MCF 10A (cell line): ENCODE measurements around the gene TRPV6. TPM values are rescaled to one million over a fixed set of nuclear protein-coding genes. Genes with fewer than 3 reads are reported as not detected.

ENCODE experiments used
- BruUV-seq: library from RNA; stranded (reverse); fragments of 400-500 nt; replicated peaks from 2 replicates; lab custom pipeline; 2021; lab: Mats Ljungman, UMichigan
- CTCF ChIA-PET: fragments of 300-600 bp; sonication (Branson Sonifier 250); formaldehyde crosslinking; extraction: SDS; loops from one replicate; lab custom pipeline; 2021; ENCODE audit warnings: antibody characterized with exemption, inconsistent platforms; lab: Yijun Ruan, JAX
- POLR2A ChIA-PET: fragments of 300-600, 350-650 bp; sonication (Branson Sonifier 250); formaldehyde crosslinking; extraction: SDS; loops from one replicate; lab custom pipeline; 2020; ENCODE audit warnings: antibody characterized with exemption, inconsistent platforms; lab: Yijun Ruan, JAX
- DNase-seq: peaks from one replicate; pipeline ENCODE4 v3.0.0-alpha.2; 2018; ENCODE audit not compliant: unreplicated experiment
- H3K27ac Mint-ChIP-seq: one replicate; pipeline ENCODE4 v1.8.0; 2022; ENCODE audit warnings: mild to moderate bottlenecking, low read depth, mixed read lengths; ENCODE audit not compliant: unreplicated experiment
- H3K27me3 Mint-ChIP-seq: one replicate; pipeline ENCODE4 v1.8.0; 2022; ENCODE audit warnings: mixed read lengths; ENCODE audit not compliant: insufficient read depth, unreplicated experiment
- H3K36me3 Mint-ChIP-seq: one replicate; pipeline ENCODE4 v1.8.0; 2022; ENCODE audit warnings: mild to moderate bottlenecking, moderate library complexity, mixed read lengths; ENCODE audit not compliant: insufficient read depth, unreplicated experiment
- H3K4me1 Mint-ChIP-seq: one replicate; pipeline ENCODE4 v1.8.0; 2022; ENCODE audit warnings: mixed read lengths; ENCODE audit not compliant: insufficient read depth, unreplicated experiment
- H3K4me3 Mint-ChIP-seq: one replicate; pipeline ENCODE4 v1.8.0; 2022; ENCODE audit warnings: mild to moderate bottlenecking, moderate library complexity, mixed read lengths; ENCODE audit not compliant: unreplicated experiment
- H3K9me3 Mint-ChIP-seq: one replicate; pipeline ENCODE4 v1.8.0; 2022; ENCODE audit warnings: mixed read lengths; ENCODE audit not compliant: unreplicated experiment
- CTCF ChIP-seq: fragments of 200-600 bp; IDR thresholded peaks from one replicate; pipeline ENCODE4 v1.8.0; 2022; ENCODE audit warnings: antibody characterized with exemption, mild to moderate bottlenecking; ENCODE audit not compliant: unreplicated experiment
- intact Hi-C: fragments of 100-400 bp; cut with micrococcal nuclease; formaldehyde crosslinking; loops from 2 replicates; pipeline ENCODE4 v1.14.1; 2022
- total RNA-seq: library from RNA; stranded (reverse); gene quantifications from 2 replicates; pipeline ENCODE4 v1.2.3, GENCODE V29; 2022

The TRPV6 gene
- total RNA-seq, 1 experiment from 2014 or later = 0.30 TPM

- POLR2A ChIA-PET = interaction anchor here (0.6 kb wide), 2 partner anchors 18 to 29 kb away, joined by 3 read pairs; no protein-coding TSS in a partner anchor
These were observed 8.3 kb downstream of the TRPV6 start for GRCh38 chr7:142876991-142877910.

GRCh38 chr7:142876236-142876960, 9.1 kb downstream of the TRPV6 start:
- ChIA-PET POLR2A (interaction anchor here (0.6 kb wide), 1 partner anchor 17 kb away, joined by 3 read pairs; no protein-coding TSS in a partner anchor), CTCF (interaction anchor here (0.6 to 8.9 kb wide), 5 partner anchors 12 to 339 kb away, joined by 4 to 127 read pairs (median 5); no protein-coding TSS in a partner anchor)
- H3K4me1 Mint-ChIP-seq = no peaks in the 10 kb centered on the region
- no peak for DNase-seq
- H3K27ac Mint-ChIP-seq = no peak overlapping the region
- intact Hi-C loops = no loop called here
- peaks cover 53% of the 10 kb centered on the region for H3K27me3 Mint-ChIP-seq
- H3K9me3 Mint-ChIP-seq = no peaks in the 10 kb centered on the region
- BruUV-seq = no TSS peak
- no peaks in the 10 kb centered on the region for H3K36me3 Mint-ChIP-seq
- no peak overlapping the region for H3K4me3 Mint-ChIP-seq
- no peak for TF ChIP-seq CTCF

More at GRCh38 chr7:142876991-142877910, 8.3 kb downstream of the TRPV6 start:
- no peaks in the 10 kb centered on the region for H3K9me3 Mint-ChIP-seq
- CTCF ChIA-PET = interaction anchor here (0.6 to 8.9 kb wide), 8 partner anchors 13 to 338 kb away, joined by 3 to 127 read pairs (median 4); no protein-coding TSS in a partner anchor
- no peaks in the 10 kb centered on the region for H3K36me3 Mint-ChIP-seq
- no peak overlapping the region for H3K27ac Mint-ChIP-seq
- no peak for TF ChIP-seq CTCF
- H3K4me1 Mint-ChIP-seq = no peaks in the 10 kb centered on the region
- no peak overlapping the region for H3K4me3 Mint-ChIP-seq
- no TSS peak for BruUV-seq
- no peak for DNase-seq
- intact Hi-C loops = no loop called here
- peaks cover 62% of the 10 kb centered on the region for H3K27me3 Mint-ChIP-seq

- no peak for DNase-seq
- no TSS peak for BruUV-seq
- no peak overlapping the region for H3K27ac Mint-ChIP-seq
- TF ChIP-seq CTCF = no peak
- H3K9me3 Mint-ChIP-seq = no peaks in the 10 kb centered on the region
- POLR2A ChIA-PET = no interaction called here
- H3K36me3 Mint-ChIP-seq = no peaks in the 10 kb centered on the region
- H3K4me1 Mint-ChIP-seq = no peaks in the 10 kb centered on the region
- CTCF ChIA-PET = interaction anchor here (0.6 to 5.6 kb wide), 4 partner anchors 9 to 320 kb away, joined by 3 to 48 read pairs (median 6); no protein-coding TSS in a partner anchor
- peaks cover 50% of the 10 kb centered on the region for H3K27me3 Mint-ChIP-seq
- intact Hi-C loops = no loop called here
- H3K4me3 Mint-ChIP-seq = no peak overlapping the region
These were observed 10.1 kb downstream of the TRPV6 start for GRCh38 chr7:142875456-142875855.
